Dermis microvascular lymphatic vessel endothelial cell (primary cell): ENCODE data around the gene MBD4. TPM values are rescaled to one million over a fixed set of nuclear protein-coding genes. Genes with fewer than 3 reads are reported as not detected.
A peak's percentile ranks its signal among the peaks of the same experiment; 100 is the strongest.

ENCODE experiments used
- DNase-seq, 2 donors: peaks; one replicate each; pipeline versions ENCODE4 v3.0.0 to v3.0.0-alpha.2; 2010; ENCODE audit warnings: low read depth in 2 of 2
- total RNA-seq: library from RNA; depleted of rRNA; stranded (reverse); fragments of >200 nt; gene quantifications from 2 replicates; pipeline ENCODE4 v1.2.1, GENCODE V29; 2014

Gene MBD4
- total RNA-seq, 1 donor from 2014 or later, result 17.3 TPM

GRCh38 chr3:129383292-129383860, 56.4 kb downstream of the MBD4 start:
- DNase-seq, result peak; percentile 65 to 82

- DNase-seq, result no peak
Observed at GRCh38 chr3:129382366-129382765, 57.4 kb downstream of the MBD4 start.

Other genes starting within 250 kb of the MBD4 start
- gene COPG1, start 190.3 kb downstream of the MBD4 start, total RNA-seq, result 171 and 212 TPM in 2 replicates
- gene HMCES, start 161.1 kb downstream of the MBD4 start, total RNA-seq, result 20.8 and 25.4 TPM in 2 replicates
- under 0.01 TPM in 2 replicates for gene EFCAB12, start 11.3 kb downstream of the MBD4 start, total RNA-seq
- 27.1 and 32.1 TPM in 2 replicates for gene IFT122, start 276 bp upstream of the MBD4 start, total RNA-seq
- gene RHO, start 88.7 kb upstream of the MBD4 start, total RNA-seq, result not detected in 2 replicates
- not detected in 2 replicates for gene H1-8, start 103.2 kb upstream of the MBD4 start, total RNA-seq
- gene PLXND1, start 166.7 kb upstream of the MBD4 start, total RNA-seq, result 273 and 392 TPM in 2 replicates